ENCODE results near the gene NAALAD2. TPM values are rescaled to one million over a fixed set of nuclear protein-coding genes. Genes with fewer than 3 reads are reported as not detected.

NAALAD2 gene
- total RNA-seq, 1 experiment from 2014 or later = 2.1 TPM

DNA sequence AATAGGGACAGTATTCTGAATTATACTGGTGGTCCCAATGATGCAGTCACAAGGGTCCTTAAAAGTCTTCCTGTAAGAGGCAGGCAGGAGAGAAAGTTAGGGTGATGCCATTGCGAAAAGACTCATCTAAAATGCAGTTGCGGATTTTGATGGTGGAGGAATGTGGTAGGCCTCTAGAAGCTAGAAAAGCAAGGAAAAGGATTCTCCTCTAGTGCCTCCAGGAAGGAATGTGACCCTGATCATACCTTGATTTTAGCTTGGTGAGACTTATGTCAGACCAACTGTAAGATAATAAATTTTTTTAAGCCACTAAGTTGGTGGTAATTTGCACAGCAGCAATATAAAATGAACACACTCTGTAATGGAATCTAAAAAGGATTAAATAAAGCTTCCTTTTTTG, 54.5 kb downstream of the NAALAD2 start:
- H3K27me3 ChIP-seq (ENCODE audit: insufficient read depth, low read length) = no peaks in the 10 kb centered on the region
- H3K9ac ChIP-seq (ENCODE audit: extremely low read depth, insufficient read length, low read length) = no peak overlapping the region
- no peak overlapping the region for H4K91ac ChIP-seq (ENCODE audit: insufficient read length, low read depth, low read length)
- no peak overlapping the region for H3K23ac ChIP-seq (ENCODE audit: insufficient read length, low read depth, low read length)
- no peak overlapping the region for H3K18ac ChIP-seq (ENCODE audit: insufficient read length, low read depth, low read length)
- peak overlapping the region in 2 of 3 experiments; percentile 65 to 89; a peak in 2 of 7 replicates for H3K27ac Mint-ChIP-seq
- no peak for DNase-seq
- H3K14ac ChIP-seq (ENCODE audit: insufficient read depth, low read length) = no peak overlapping the region
- WGBS (ENCODE audit: extremely low coverage, insufficient read length, low lambda C conversion rate) = no CpG with 5 or more reads among the region's 2 CpGs
- no peak overlapping the region for H2BK12ac ChIP-seq (ENCODE audit: insufficient read length, low read depth, low read length)
- H3K9me3 ChIP-seq (ENCODE audit: control insufficient read depth, low read depth, low read length) = no peaks in the 10 kb centered on the region
- no peak overlapping the region for H2AFZ ChIP-seq (ENCODE audit: low read length)
- H3T11ph ChIP-seq (ENCODE audit: low read length) = no peak overlapping the region
- H3K4ac ChIP-seq (ENCODE audit: low read depth, low read length) = no peak overlapping the region
- H3K27ac ChIP-seq (ENCODE audit: insufficient read length, low read depth, low read length) = no peak overlapping the region
- no peaks in the 10 kb centered on the region for H3K9me3 Mint-ChIP-seq
- no peak overlapping the region for H2BK120ac ChIP-seq (ENCODE audit: low read depth, low read length, poor library complexity, severe bottlenecking)
- H3K4me2 ChIP-seq (ENCODE audit: insufficient read depth, insufficient read length, low read length) = no peak overlapping the region
- no peaks in the 10 kb centered on the region for H3K79me1 ChIP-seq (ENCODE audit: insufficient read depth, low read depth, low read length, poor library complexity, severe bottlenecking)
- no peak overlapping the region for H2BK20ac ChIP-seq (ENCODE audit: low read depth, low read length, poor library complexity, severe bottlenecking)
- H3K56ac ChIP-seq (ENCODE audit: insufficient read length, low read depth, low read length) = no peak overlapping the region
- H2AK5ac ChIP-seq (ENCODE audit: insufficient read length, low read length) = no peak overlapping the region
- H3K79me2 ChIP-seq (ENCODE audit: insufficient read depth, low read length) = no peaks in the 10 kb centered on the region
- no peaks in the 10 kb centered on the region for H3K23me2 ChIP-seq (ENCODE audit: insufficient read length, low read depth, low read length, poor library complexity, severe bottlenecking)
- H4K8ac ChIP-seq (replicated peaks; ENCODE audit: insufficient read length, low read depth, low read length) = no peak overlapping the region
- no peak overlapping the region for H3K4me3 Mint-ChIP-seq
- no peak overlapping the region for H2BK15ac ChIP-seq (ENCODE audit: low read depth, low read length)
- no peaks in the 10 kb centered on the region for H3K27me3 Mint-ChIP-seq (ENCODE audit: low read depth)
- peaks cover 5 to 15% (median 6%) of the 10 kb centered on the region in 3 experiments for H3K36me3 Mint-ChIP-seq (ENCODE audit: insufficient read depth in 1 of 3, low read depth in 3 of 3)
- TF ChIP-seq, protein P1, sequence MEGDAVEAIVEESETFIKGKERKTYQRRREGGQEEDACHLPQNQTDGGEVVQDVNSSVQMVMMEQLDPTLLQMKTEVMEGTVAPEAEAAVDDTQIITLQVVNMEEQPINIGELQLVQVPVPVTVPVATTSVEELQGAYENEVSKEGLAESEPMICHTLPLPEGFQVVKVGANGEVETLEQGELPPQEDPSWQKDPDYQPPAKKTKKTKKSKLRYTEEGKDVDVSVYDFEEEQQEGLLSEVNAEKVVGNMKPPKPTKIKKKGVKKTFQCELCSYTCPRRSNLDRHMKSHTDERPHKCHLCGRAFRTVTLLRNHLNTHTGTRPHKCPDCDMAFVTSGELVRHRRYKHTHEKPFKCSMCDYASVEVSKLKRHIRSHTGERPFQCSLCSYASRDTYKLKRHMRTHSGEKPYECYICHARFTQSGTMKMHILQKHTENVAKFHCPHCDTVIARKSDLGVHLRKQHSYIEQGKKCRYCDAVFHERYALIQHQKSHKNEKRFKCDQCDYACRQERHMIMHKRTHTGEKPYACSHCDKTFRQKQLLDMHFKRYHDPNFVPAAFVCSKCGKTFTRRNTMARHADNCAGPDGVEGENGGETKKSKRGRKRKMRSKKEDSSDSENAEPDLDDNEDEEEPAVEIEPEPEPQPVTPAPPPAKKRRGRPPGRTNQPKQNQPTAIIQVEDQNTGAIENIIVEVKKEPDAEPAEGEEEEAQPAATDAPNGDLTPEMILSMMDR (conservative IDR thresholded peaks at IDR 0.05) = no peak
- peaks cover 2% of the 10 kb centered on the region; the same call in 1 of the 2 replicates for H3K4me1 ChIP-seq (ENCODE audit: insufficient read depth, low read length)
- H3K4me1 Mint-ChIP-seq = peaks cover 5 to 8% of the 10 kb centered on the region in 2 experiments
- H2BK5ac ChIP-seq (ENCODE audit: insufficient read length, low read length) = no peak overlapping the region
- no peaks in the 10 kb centered on the region for H4K20me1 ChIP-seq (ENCODE audit: control insufficient read depth, insufficient read depth, insufficient read length)
- no peak overlapping the region for H4K5ac ChIP-seq (ENCODE audit: insufficient read length, low read depth, low read length)
